Naive thymus-derived CD4-positive, alpha-beta T cell (primary cell): Measurements from ENCODE around the gene FRMD4B. TPM values are rescaled to one million over a fixed set of nuclear protein-coding genes. Genes with fewer than 3 reads are reported as not detected.
"Not testable (repeated sequence)": the region's sequence is repeated elsewhere in the genome, so short reads cannot be mapped to it uniquely, and the experiment has no call there.

Source experiments
- ATAC-seq: fragments of 150-1000 bp; cut with Tn5 transposase; 2 replicates; pipeline ENCODE4 v1.10.0; 2021; ENCODE audit warnings: mild to moderate bottlenecking, moderate library complexity
- CTCF ChIA-PET: fragments of 350-600 bp; sonication (Branson Sonifier 250); formaldehyde crosslinking; loops from one replicate; lab custom pipeline; 2021; ENCODE audit warnings: antibody characterized with exemption; lab: Charles Lee
- POLR2A ChIA-PET: fragments of 350-600 bp; sonication (Branson Sonifier 250); formaldehyde crosslinking; loops from one replicate; lab custom pipeline; 2021; ENCODE audit warnings: antibody characterized with exemption, inconsistent platforms; lab: Charles Lee
- DNase-seq, 9 donors: peaks; one replicate each; pipeline versions ENCODE4 v3.0.0 to v3.0.0-alpha.2; 2020 to 2022; ENCODE audit warnings: mixed read lengths in 1 of 9
- H3K27ac ChIP-seq: one replicate; pipeline ENCODE4 v1.7.0; 2013; ENCODE audit warnings: mild to moderate bottlenecking, low read depth, low read length, moderate library complexity
- H3K27me3 ChIP-seq, 2 donors: one replicate each; pipeline ENCODE4 v1.7.0; 2013; ENCODE audit warnings: low read length in 2 of 2, mild to moderate bottlenecking in 2 of 2, moderate library complexity in 2 of 2; ENCODE audit not compliant: control insufficient read depth in 2 of 2, insufficient read depth in 2 of 2
- H3K36me3 ChIP-seq, 3 experiments: 1 replicate in 2 of 3; 2 replicates in 1 of 3; pipeline ENCODE4 v1.7.0; 2013; ENCODE audit warnings: low read length in 3 of 3, mild to moderate bottlenecking in 3 of 3, moderate library complexity in 1 of 3; ENCODE audit not compliant: insufficient read depth in 3 of 3, control insufficient read depth in 2 of 3
- H3K4me1 ChIP-seq, 2 donors: one replicate each; pipeline ENCODE4 v1.7.0; 2013; ENCODE audit warnings: low read length in 2 of 2, mild to moderate bottlenecking in 2 of 2, moderate library complexity in 1 of 2; ENCODE audit not compliant: control insufficient read depth in 2 of 2, insufficient read depth in 2 of 2
- H3K4me3 ChIP-seq: 2 replicates; pipeline ENCODE4 v1.7.0; 2013; ENCODE audit warnings: mild to moderate bottlenecking, low read length
- H3K9me3 ChIP-seq, 3 experiments: 1 replicate in 2 of 3; 2 replicates in 1 of 3; pipeline ENCODE4 v1.7.0; 2013; ENCODE audit warnings: low read length in 3 of 3; ENCODE audit not compliant: control insufficient read depth in 2 of 3
- H3K27ac Mint-ChIP-seq, 9 donors: one replicate each; pipeline ENCODE4 v1.8.0; 2020 to 2022; ENCODE audit warnings: mixed read lengths in 9 of 9, mild to moderate bottlenecking in 8 of 9, moderate library complexity in 5 of 9, inconsistent platforms in 2 of 9
- H3K27me3 Mint-ChIP-seq, 5 donors: one replicate each; pipeline ENCODE4 v1.8.0; 2021 to 2022; ENCODE audit warnings: mixed read lengths in 5 of 5, mild to moderate bottlenecking in 1 of 5
- H3K36me3 Mint-ChIP-seq, 5 donors: one replicate each; pipeline ENCODE4 v1.8.0; 2020 to 2022; ENCODE audit warnings: mixed read lengths in 5 of 5, mild to moderate bottlenecking in 3 of 5, inconsistent platforms in 1 of 5
- H3K4me1 Mint-ChIP-seq, 7 donors: one replicate each; pipeline ENCODE4 v1.8.0; 2020 to 2022; ENCODE audit warnings: mixed read lengths in 7 of 7, mild to moderate bottlenecking in 3 of 7, inconsistent platforms in 1 of 7
- H3K4me3 Mint-ChIP-seq, 10 donors: one replicate each; pipeline ENCODE4 v1.8.0; 2020 to 2022; ENCODE audit warnings: mild to moderate bottlenecking in 10 of 10, mixed read lengths in 10 of 10, moderate library complexity in 6 of 10, inconsistent platforms in 2 of 10
- H3K9me3 Mint-ChIP-seq, 11 donors: one replicate each; pipeline ENCODE4 v1.8.0; 2020 to 2022; ENCODE audit warnings: mixed read lengths in 11 of 11, mild to moderate bottlenecking in 4 of 11, inconsistent platforms in 1 of 11, moderate library complexity in 1 of 11
- intact Hi-C, 2 donors: fragments of 100-400 bp; cut with micrococcal nuclease; formaldehyde crosslinking; loops; one replicate each; pipeline ENCODE4 v1.15.1; 2023
- polyA plus RNA-seq, 2 donors: library from polyadenylated mRNA; unstranded; fragments of 300-500 nt; fragmentation: Illumina TruSeq; gene quantifications; one replicate each; pipeline ENCODE4 v1.2.3, GENCODE V29; 2021
- total RNA-seq, 6 experiments: library from RNA in 5 of 6; stranded (reverse) in 5 of 6; gene quantifications; 1 replicate in 5 of 6; 2 replicates in 1 of 6; pipeline ENCODE4 v1.2.3 and lab custom pipeline; 2021 to 2026

The FRMD4B gene
- total and polyA plus RNA-seq, 7 experiments from 2014 or later: 0.59 to 32.2 (median 5.6) TPM; not detected in 1

GRCh38 chr3:69324362-69325025, 61.4 kb downstream of the FRMD4B start:
- H3K4me3 Mint-ChIP-seq: peak overlapping the region in 1 of 10 donors; percentile 41
- H3K27me3 ChIP-seq: no peaks in the 10 kb centered on the region
- H3K36me3 ChIP-seq: no peaks in the 10 kb centered on the region
- DNase-seq (no peak), ATAC-seq (peak; percentile 47)
- H3K4me1 ChIP-seq: peaks cover 0 to 17% of the 10 kb centered on the region in 2 donors
- H3K36me3 Mint-ChIP-seq: peaks cover 0 to 2% (median 0%) of the 10 kb centered on the region in 5 donors
- intact Hi-C loops: loop anchor here in 1 of 2 donors (1.0 to 10.0 kb wide), 4 partner anchors 86 to 310 kb away; partner anchors contain the start of gene EOGT
- H3K9me3 ChIP-seq: no peaks in the 10 kb centered on the region
- peaks cover 0 to 2% (median 0%) of the 10 kb centered on the region in 11 donors for H3K9me3 Mint-ChIP-seq
- no peaks in the 10 kb centered on the region for H3K27me3 Mint-ChIP-seq
- H3K27ac Mint-ChIP-seq: peak overlapping the region in 6 of 9 donors; percentile 2 to 75 (median 66)
- H3K27ac ChIP-seq: no peak overlapping the region
- ChIA-PET CTCF (no interaction called here), POLR2A (no interaction called here)
- H3K4me1 Mint-ChIP-seq: peaks cover 19 to 49% (median 45%) of the 10 kb centered on the region in 7 donors
- H3K4me3 ChIP-seq: no peak overlapping the region

DNA sequence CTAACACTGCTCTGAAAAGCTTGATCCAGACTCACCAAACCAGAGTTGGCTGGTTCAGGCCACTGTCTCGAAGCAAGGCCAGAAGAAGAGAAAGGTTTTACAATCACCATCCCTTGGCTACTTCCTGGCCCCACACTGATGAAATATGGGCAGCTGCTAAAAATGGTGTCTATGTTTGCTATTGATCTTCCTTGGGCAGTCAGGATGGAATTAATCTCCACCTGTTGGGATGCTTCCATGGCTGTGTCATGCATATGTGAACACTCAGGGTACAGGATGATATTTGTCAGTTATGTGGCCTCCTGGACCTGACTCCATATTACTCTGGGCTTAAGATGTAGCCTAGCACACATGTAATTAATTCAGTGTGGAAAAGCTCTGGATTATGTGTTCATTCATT, 61.9 kb downstream of the FRMD4B start:
- Histone ChIP-seq H3K4me3 (no peak overlapping the region), H3K9me3 (no peaks in the 10 kb centered on the region), H3K27ac (no peak overlapping the region), H3K36me3 (no peaks in the 10 kb centered on the region), H3K27me3 (no peaks in the 10 kb centered on the region), H3K4me1 (peaks cover 0 to 17% of the 10 kb centered on the region in 2 donors)
- peaks cover 0 to 2% (median 0%) of the 10 kb centered on the region in 11 donors for H3K9me3 Mint-ChIP-seq
- H3K4me1 Mint-ChIP-seq: peaks cover 19 to 48% (median 44%) of the 10 kb centered on the region in 7 donors
- ChIA-PET CTCF (interaction anchor here (0.6 kb wide), 1 partner anchor 292 kb away, joined by 4 read pairs; no protein-coding TSS in a partner anchor), POLR2A (interaction anchor here (0.6 kb wide), 1 partner anchor 39 kb away, joined by 3 read pairs; no protein-coding TSS in a partner anchor)
- intact Hi-C loops: loop anchor here in 1 of 2 donors (1.0 to 10.0 kb wide), 4 partner anchors 86 to 309 kb away; partner anchors contain the start of gene EOGT
- no peaks in the 10 kb centered on the region for H3K27me3 Mint-ChIP-seq
- DNase-seq: no peak
- H3K4me3 Mint-ChIP-seq: no peak overlapping the region
- H3K36me3 Mint-ChIP-seq: peaks cover 0 to 2% (median 0%) of the 10 kb centered on the region in 5 donors
- no peak for ATAC-seq
- H3K27ac Mint-ChIP-seq: peak overlapping the region in 1 of 9 donors; percentile 71

- H3K27me3 Mint-ChIP-seq, H3K9me3 Mint-ChIP-seq, DNase-seq, H3K36me3 ChIP-seq, ATAC-seq, POLR2A ChIA-PET, H3K27me3 ChIP-seq, H3K36me3 Mint-ChIP-seq, CTCF ChIA-PET, H3K27ac Mint-ChIP-seq, H3K9me3 ChIP-seq, H3K27ac ChIP-seq, H3K4me3 ChIP-seq, H3K4me3 Mint-ChIP-seq: not testable (repeated sequence)
- intact Hi-C loops: loop anchor here in 1 of 2 donors (10.0 kb wide), 1 partner anchor 308 kb away; the partner anchor contains the start of gene EOGT
- H3K4me1 ChIP-seq: peaks cover 0 to 12% of the 10 kb centered on the region in 2 donors
- H3K4me1 Mint-ChIP-seq: peaks cover 10 to 33% (median 30%) of the 10 kb centered on the region in 7 donors
Observed at GRCh38 chr3:69322512-69322911, 63.4 kb downstream of the FRMD4B start.

- no peaks in the 10 kb centered on the region for H3K36me3 ChIP-seq
- Mint-ChIP-seq H3K4me3 (no peak overlapping the region), H3K4me1 (peaks cover 9 to 30% (median 26%) of the 10 kb centered on the region in 7 donors), H3K36me3 (no peaks in the 10 kb centered on the region), H3K9me3 (peaks cover 0 to 2% (median 0%) of the 10 kb centered on the region in 11 donors), H3K27ac (no peak overlapping the region), H3K27me3 (no peaks in the 10 kb centered on the region)
- H3K4me3 ChIP-seq: no peak overlapping the region
- ChIA-PET CTCF (no interaction called here), POLR2A (no interaction called here)
- H3K4me1 ChIP-seq: peaks cover 0 to 9% of the 10 kb centered on the region in 2 donors
- intact Hi-C loops: loop anchor here in 1 of 2 donors (10.0 kb wide), 1 partner anchor 307 kb away; the partner anchor contains the start of gene EOGT
- H3K27me3 ChIP-seq: no peaks in the 10 kb centered on the region
- ATAC-seq (no peak), DNase-seq (no peak)
- no peaks in the 10 kb centered on the region for H3K9me3 ChIP-seq
- no peak overlapping the region for H3K27ac ChIP-seq
Observed at GRCh38 chr3:69322158-69322509, 63.8 kb downstream of the FRMD4B start.

DNA sequence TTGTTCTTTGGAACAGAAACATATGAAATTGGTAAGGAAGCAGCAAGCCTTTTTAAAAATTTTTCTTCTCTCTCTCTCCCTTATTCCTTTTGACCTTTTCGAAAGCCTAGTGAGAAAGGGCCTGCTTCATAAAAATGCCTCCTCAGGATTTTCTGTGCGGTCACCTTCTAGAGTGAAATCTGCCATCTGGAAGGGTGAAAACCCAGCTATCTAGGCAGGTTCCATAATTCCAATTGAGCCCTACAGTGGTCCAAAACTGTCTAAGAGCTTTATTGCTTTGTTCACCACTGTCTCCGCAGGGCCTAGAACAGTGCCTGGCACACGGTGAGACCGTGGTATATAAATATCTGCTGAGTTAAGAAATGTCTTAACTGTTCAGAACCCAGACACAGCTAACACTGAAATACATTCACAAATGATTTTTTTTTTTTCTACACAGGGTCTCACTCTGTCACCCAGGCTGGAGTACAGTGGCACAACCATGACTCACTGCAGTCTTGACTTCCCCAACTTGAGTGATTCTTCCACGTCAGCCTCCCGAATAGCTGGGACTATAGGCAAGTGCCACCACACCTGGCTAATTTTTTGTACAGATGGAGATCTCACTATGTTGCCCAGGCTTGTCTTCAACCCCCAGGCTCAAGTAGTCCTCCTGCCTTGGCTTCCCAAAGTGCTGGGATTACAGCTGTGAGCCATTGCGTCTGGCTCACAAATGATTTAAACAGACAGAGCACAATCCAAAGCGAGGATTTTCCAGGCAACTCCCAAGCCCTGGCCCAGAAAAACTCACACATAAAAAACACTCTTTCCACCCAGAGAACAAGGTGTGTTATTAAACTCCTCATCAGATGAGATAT, 64.4 kb downstream of the FRMD4B start:
- H3K4me1 Mint-ChIP-seq: peaks cover 4 to 26% (median 20%) of the 10 kb centered on the region in 7 donors
- CTCF ChIA-PET: interaction anchor here (1.3 kb wide), 1 partner anchor 15 kb away, joined by 3 read pairs; no protein-coding TSS in a partner anchor
- H3K4me1 ChIP-seq: peaks cover 0 to 4% of the 10 kb centered on the region in 2 donors
- POLR2A ChIA-PET: no interaction called here
- no peaks in the 10 kb centered on the region for H3K36me3 Mint-ChIP-seq
- H3K27ac Mint-ChIP-seq: no peak overlapping the region
- H3K9me3 Mint-ChIP-seq: no peaks in the 10 kb centered on the region
- H3K27me3 Mint-ChIP-seq: no peaks in the 10 kb centered on the region
- no peak for DNase-seq
- no peak overlapping the region for H3K4me3 ChIP-seq
- no peak overlapping the region for H3K4me3 Mint-ChIP-seq
- intact Hi-C loops: loop anchor here in 1 of 2 donors (10.0 kb wide), 1 partner anchor 307 kb away; the partner anchor contains the start of gene EOGT
- peak; percentile 58 for ATAC-seq
- H3K27me3 ChIP-seq: no peaks in the 10 kb centered on the region
- no peaks in the 10 kb centered on the region for H3K36me3 ChIP-seq
- no peak overlapping the region for H3K27ac ChIP-seq
- no peaks in the 10 kb centered on the region for H3K9me3 ChIP-seq

GRCh38 chr3:69320871-69321271, 65.0 kb downstream of the FRMD4B start:
- ChIA-PET CTCF (interaction anchor here (1.3 kb wide), 1 partner anchor 15 kb away, joined by 3 read pairs; no protein-coding TSS in a partner anchor), POLR2A (no interaction called here)
- Histone ChIP-seq H3K4me3 (no peak overlapping the region), H3K9me3 (no peaks in the 10 kb centered on the region), H3K27ac (no peak overlapping the region), H3K4me1 (no peaks in the 10 kb centered on the region), H3K27me3 (no peaks in the 10 kb centered on the region), H3K36me3 (no peaks in the 10 kb centered on the region)
- Mint-ChIP-seq H3K9me3 (no peaks in the 10 kb centered on the region), H3K36me3 (no peaks in the 10 kb centered on the region), H3K27me3 (no peaks in the 10 kb centered on the region), H3K4me3 (no peak overlapping the region), H3K27ac (peak overlapping the region in 1 of 9 donors; percentile 13), H3K4me1 (peaks cover 0 to 23% (median 13%) of the 10 kb centered on the region in 7 donors)
- ATAC-seq: peak; percentile 42
- DNase-seq: no peak
- intact Hi-C loops: loop anchor here in 1 of 2 donors (10.0 kb wide), 1 partner anchor 306 kb away; the partner anchor contains the start of gene EOGT
